Measurements from ENCODE around the gene PLEKHA5. TPM values are rescaled to one million over a fixed set of nuclear protein-coding genes. Genes with fewer than 3 reads are reported as not detected.

The PLEKHA5 gene
- total RNA-seq, 1 experiment from 2014 or later: 6.3 TPM

DNA sequence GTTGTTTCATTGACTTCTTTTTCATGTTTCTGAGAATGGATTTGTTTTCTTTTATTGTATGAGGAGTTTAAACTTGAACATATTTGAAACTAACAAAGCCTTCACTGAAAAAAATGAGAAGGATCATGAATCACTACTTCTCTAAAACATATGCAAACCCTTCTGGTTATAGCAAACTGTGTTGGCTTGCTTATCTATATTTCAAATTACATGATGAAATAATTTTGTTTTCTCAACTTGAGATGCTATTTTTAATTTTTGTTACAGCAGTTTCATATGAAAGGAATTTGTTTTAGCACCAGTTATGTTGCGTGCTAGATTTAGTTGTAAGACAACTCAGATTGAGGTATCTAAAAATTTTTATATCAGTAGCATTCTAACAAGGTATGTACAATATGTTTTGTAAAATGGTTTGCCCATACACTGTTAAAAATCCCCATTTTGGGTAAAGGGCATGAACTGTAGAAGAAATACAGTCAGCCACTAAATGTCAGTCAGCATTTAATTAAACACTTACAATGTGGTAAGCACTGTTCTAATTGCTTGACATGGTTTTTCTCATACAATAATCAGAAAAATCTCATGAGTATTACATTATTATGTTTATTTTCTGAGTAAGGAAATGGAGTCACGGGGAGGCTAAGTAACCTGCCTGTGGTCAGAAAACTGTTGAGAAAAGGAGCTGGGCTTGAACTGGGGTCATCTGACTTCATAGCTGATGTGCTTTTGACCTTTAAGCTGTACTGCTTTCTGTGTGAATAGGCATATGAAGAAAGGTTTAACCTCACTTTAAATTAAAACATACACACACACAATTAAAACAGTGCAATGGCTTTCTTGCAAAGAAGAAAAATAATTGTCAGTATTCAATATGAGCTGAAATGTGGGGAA is 105.7 kb downstream of the PLEKHA5 start:
- Histone ChIP-seq H3K27ac (ENCODE audit: low read length) (no peak overlapping the region), H3K36me3 (ENCODE audit: control insufficient read depth, insufficient read depth, low read length) (no peaks in the 10 kb centered on the region), H3K4me3 (ENCODE audit: low read depth in 2 of 2, low read length in 2 of 2) (no peak overlapping the region), H3K4me1 (ENCODE audit: control insufficient read depth, insufficient read depth, low read length) (no peaks in the 10 kb centered on the region; the same call in none of the 2 replicates), H3K27me3 (ENCODE audit: control insufficient read depth, insufficient read depth, low read length) (no peaks in the 10 kb centered on the region), H3K9me3 (ENCODE audit: control insufficient read depth, insufficient read depth, low read depth, low read length) (no peaks in the 10 kb centered on the region)
- in situ Hi-C loops (cut with HindIII; ENCODE audit: low pct_unique_long_range_greater_than_20kb, low sequenced_read_pairs): no loop called here
- ChIA-PET POLR2A (no interaction called here), CTCF (no interaction called here)
- BruUV-seq (replicated peaks): no TSS peak
- TF ChIP-seq TCF7L2 (IDR thresholded peaks at IDR 0.05; ENCODE audit: low read depth, low read length): no peak
- no peak for DNase-seq (ENCODE audit: low read depth, low spot score)
- intact Hi-C loops (cut with micrococcal nuclease; ENCODE audit: unreplicated experiment): no loop called here
- no peak for ATAC-seq

DNA sequence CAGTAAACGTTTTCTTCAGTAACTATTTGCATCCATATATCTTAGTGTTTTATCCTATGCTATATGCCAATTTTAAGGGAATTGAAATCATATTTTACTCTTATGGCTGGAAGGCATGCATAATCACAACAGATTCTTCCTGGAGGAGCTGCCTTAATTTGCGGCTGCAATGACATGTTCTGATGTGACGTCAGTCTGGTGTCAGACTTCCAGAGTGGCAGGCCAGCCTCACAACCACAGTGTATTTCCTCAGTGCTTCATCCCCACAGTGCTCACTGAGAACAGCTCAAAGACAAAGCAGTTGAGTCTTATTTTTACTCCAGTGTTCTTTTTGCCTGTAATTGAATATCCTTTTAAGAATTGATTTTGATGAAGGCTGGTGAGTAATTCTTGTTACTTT is 107.1 kb downstream of the PLEKHA5 start:
- no peaks in the 10 kb centered on the region for H3K9me3 ChIP-seq (ENCODE audit: control insufficient read depth, insufficient read depth, low read depth, low read length)
- no peaks in the 10 kb centered on the region for H3K36me3 ChIP-seq (ENCODE audit: control insufficient read depth, insufficient read depth, low read length)
- in situ Hi-C loops (cut with HindIII; ENCODE audit: low pct_unique_long_range_greater_than_20kb, low sequenced_read_pairs): no loop called here
- H3K4me1 ChIP-seq (ENCODE audit: control insufficient read depth, insufficient read depth, low read length): no peaks in the 10 kb centered on the region; the same call in none of the 2 replicates
- H3K27ac ChIP-seq (ENCODE audit: low read length): no peak overlapping the region
- no TSS peak for BruUV-seq (replicated peaks)
- no peak for ATAC-seq
- DNase-seq (ENCODE audit: low read depth, low spot score): no peak
- intact Hi-C loops (cut with micrococcal nuclease; ENCODE audit: unreplicated experiment): no loop called here
- H3K27me3 ChIP-seq (ENCODE audit: control insufficient read depth, insufficient read depth, low read length): no peaks in the 10 kb centered on the region
- POLR2A ChIA-PET: no interaction called here
- TF ChIP-seq, protein P1, sequence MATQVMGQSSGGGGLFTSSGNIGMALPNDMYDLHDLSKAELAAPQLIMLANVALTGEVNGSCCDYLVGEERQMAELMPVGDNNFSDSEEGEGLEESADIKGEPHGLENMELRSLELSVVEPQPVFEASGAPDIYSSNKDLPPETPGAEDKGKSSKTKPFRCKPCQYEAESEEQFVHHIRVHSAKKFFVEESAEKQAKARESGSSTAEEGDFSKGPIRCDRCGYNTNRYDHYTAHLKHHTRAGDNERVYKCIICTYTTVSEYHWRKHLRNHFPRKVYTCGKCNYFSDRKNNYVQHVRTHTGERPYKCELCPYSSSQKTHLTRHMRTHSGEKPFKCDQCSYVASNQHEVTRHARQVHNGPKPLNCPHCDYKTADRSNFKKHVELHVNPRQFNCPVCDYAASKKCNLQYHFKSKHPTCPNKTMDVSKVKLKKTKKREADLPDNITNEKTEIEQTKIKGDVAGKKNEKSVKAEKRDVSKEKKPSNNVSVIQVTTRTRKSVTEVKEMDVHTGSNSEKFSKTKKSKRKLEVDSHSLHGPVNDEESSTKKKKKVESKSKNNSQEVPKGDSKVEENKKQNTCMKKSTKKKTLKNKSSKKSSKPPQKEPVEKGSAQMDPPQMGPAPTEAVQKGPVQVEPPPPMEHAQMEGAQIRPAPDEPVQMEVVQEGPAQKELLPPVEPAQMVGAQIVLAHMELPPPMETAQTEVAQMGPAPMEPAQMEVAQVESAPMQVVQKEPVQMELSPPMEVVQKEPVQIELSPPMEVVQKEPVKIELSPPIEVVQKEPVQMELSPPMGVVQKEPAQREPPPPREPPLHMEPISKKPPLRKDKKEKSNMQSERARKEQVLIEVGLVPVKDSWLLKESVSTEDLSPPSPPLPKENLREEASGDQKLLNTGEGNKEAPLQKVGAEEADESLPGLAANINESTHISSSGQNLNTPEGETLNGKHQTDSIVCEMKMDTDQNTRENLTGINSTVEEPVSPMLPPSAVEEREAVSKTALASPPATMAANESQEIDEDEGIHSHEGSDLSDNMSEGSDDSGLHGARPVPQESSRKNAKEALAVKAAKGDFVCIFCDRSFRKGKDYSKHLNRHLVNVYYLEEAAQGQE (IDR thresholded peaks at IDR 0.05; ENCODE audit: insufficient read depth in 1 of 2, low read depth in 2 of 2, low read length in 1 of 2): no peak
- TF ChIP-seq SIN3A (IDR thresholded peaks at IDR 0.05; ENCODE audit: borderline replicate concordance, insufficient read depth, low read depth, low read length): no peak
- TF ChIP-seq POLR2AphosphoS5 (IDR thresholded peaks at IDR 0.05; ENCODE audit: low read depth, low read length): no peak
- TF ChIP-seq, protein P2, sequence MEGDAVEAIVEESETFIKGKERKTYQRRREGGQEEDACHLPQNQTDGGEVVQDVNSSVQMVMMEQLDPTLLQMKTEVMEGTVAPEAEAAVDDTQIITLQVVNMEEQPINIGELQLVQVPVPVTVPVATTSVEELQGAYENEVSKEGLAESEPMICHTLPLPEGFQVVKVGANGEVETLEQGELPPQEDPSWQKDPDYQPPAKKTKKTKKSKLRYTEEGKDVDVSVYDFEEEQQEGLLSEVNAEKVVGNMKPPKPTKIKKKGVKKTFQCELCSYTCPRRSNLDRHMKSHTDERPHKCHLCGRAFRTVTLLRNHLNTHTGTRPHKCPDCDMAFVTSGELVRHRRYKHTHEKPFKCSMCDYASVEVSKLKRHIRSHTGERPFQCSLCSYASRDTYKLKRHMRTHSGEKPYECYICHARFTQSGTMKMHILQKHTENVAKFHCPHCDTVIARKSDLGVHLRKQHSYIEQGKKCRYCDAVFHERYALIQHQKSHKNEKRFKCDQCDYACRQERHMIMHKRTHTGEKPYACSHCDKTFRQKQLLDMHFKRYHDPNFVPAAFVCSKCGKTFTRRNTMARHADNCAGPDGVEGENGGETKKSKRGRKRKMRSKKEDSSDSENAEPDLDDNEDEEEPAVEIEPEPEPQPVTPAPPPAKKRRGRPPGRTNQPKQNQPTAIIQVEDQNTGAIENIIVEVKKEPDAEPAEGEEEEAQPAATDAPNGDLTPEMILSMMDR (IDR thresholded peaks at IDR 0.05): no peak
- no peak for TF ChIP-seq TCF7L2 (IDR thresholded peaks at IDR 0.05; ENCODE audit: low read depth, low read length)
- H3K4me3 ChIP-seq (ENCODE audit: low read depth in 2 of 2, low read length in 2 of 2): no peak overlapping the region
- CTCF ChIA-PET: no interaction called here

DNA sequence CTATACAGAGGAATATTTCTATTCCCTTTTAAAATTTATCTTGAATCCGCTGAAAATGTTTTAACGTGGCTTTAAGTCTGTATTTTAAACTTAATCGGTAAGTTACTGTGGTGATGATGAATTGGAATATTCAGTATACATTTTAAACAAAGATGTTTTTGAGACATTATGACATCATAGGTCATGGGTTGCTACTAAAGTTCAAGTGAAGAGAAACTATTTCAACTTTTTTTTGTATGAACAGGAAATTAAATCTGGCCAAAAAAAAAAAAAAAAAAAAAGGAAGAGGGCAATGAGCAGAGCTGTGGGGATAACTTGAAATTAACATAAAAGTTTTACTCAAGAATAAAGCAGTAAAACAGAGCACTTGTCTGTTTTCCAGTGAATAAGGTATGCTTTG is 109.0 kb downstream of the PLEKHA5 start:
- H3K9me3 ChIP-seq (ENCODE audit: control insufficient read depth, insufficient read depth, low read depth, low read length): no peaks in the 10 kb centered on the region
- no TSS peak for BruUV-seq (replicated peaks)
- no peak overlapping the region for H3K27ac ChIP-seq (ENCODE audit: low read length)
- ChIA-PET POLR2A (no interaction called here), CTCF (no interaction called here)
- in situ Hi-C loops (cut with HindIII; ENCODE audit: low pct_unique_long_range_greater_than_20kb, low sequenced_read_pairs): no loop called here
- no peak for ATAC-seq
- no peak overlapping the region for H3K4me3 ChIP-seq (ENCODE audit: low read depth in 2 of 2, low read length in 2 of 2)
- TF ChIP-seq, protein P1 (IDR thresholded peaks at IDR 0.05; ENCODE audit: insufficient read depth in 1 of 2, low read depth in 2 of 2, low read length in 1 of 2): no peak
- no peak for TF ChIP-seq TCF7L2 (IDR thresholded peaks at IDR 0.05; ENCODE audit: low read depth, low read length)
- TF ChIP-seq, protein P2 (IDR thresholded peaks at IDR 0.05): no peak
- no peak for TF ChIP-seq SIN3A (IDR thresholded peaks at IDR 0.05; ENCODE audit: borderline replicate concordance, insufficient read depth, low read depth, low read length)
- no peak for TF ChIP-seq POLR2AphosphoS5 (IDR thresholded peaks at IDR 0.05; ENCODE audit: low read depth, low read length)
- no peak for DNase-seq (ENCODE audit: low read depth, low spot score)
- no peaks in the 10 kb centered on the region for H3K36me3 ChIP-seq (ENCODE audit: control insufficient read depth, insufficient read depth, low read length)
- intact Hi-C loops (cut with micrococcal nuclease; ENCODE audit: unreplicated experiment): no loop called here
- H3K4me1 ChIP-seq (ENCODE audit: control insufficient read depth, insufficient read depth, low read length): no peaks in the 10 kb centered on the region; the same call in none of the 2 replicates
- H3K27me3 ChIP-seq (ENCODE audit: control insufficient read depth, insufficient read depth, low read length): no peaks in the 10 kb centered on the region
